GM12878 (cell line): ENCODE data around the gene FDX1. TPM values are rescaled to one million over a fixed set of nuclear protein-coding genes. Genes with fewer than 3 reads are reported as not detected.

Experiments used
- ATAC-seq: fragments of 200-7000 bp; cut with Tn5 transposase; 3 replicates; pipeline ENCODE4 v1.9.1; 2020; ENCODE audit warnings: mild to moderate bottlenecking, moderate library complexity
- BruUV-seq: library from RNA; stranded (reverse); fragments of 400-500 nt; replicated peaks from 2 replicates; lab custom pipeline; 2021; lab: Mats Ljungman, UMichigan
- CTCF ChIA-PET: fragments of 300-600 bp; sonication (Branson Sonifier 250); formaldehyde crosslinking; extraction: SDS; loops from one replicate; lab custom pipeline; 2021; ENCODE audit warnings: inconsistent platforms; lab: Yijun Ruan, JAX
- POLR2A ChIA-PET: fragments of 350-600 bp; formaldehyde crosslinking; extraction: SDS; loops from one replicate; lab custom pipeline; 2021; ENCODE audit warnings: inconsistent platforms; lab: Charles Lee
- RAD21 ChIA-PET: fragments of 300-600 bp; sonication (Branson Sonifier 250); formaldehyde crosslinking; loops from one replicate; lab custom pipeline; 2023; ENCODE audit warnings: antibody characterized with exemption; ENCODE audit not compliant: unreplicated experiment; lab: Charles Lee
- SMC1A ChIA-PET: fragments of 300-600 bp; sonication (Branson Sonifier 250); formaldehyde crosslinking; loops from one replicate; lab custom pipeline; 2023; ENCODE audit not compliant: unreplicated experiment, uncharacterized antibody; lab: Charles Lee
- DNase-seq: peaks from one replicate; pipeline ENCODE4 v3.0.0-alpha.2; 2011; ENCODE audit warnings: low read depth, low spot score
- FAIRE-seq: peaks from 3 replicates; lab custom pipeline; 2011; peaks lifted over from hg19 to GRCh38; lab: Jason Lieb, UNC
- H2AFZ ChIP-seq: 2 replicates; pipeline ENCODE4 v1.6.0; 2011; ENCODE audit warnings: low read depth, low read length, control low read depth; ENCODE audit not compliant: control insufficient read depth
- H3K27ac ChIP-seq: 2 replicates; pipeline ENCODE4 v1.5.1; 2011; ENCODE audit warnings: control low read depth; ENCODE audit not compliant: control insufficient read depth, insufficient read depth
- H3K27me3 ChIP-seq, 2 experiments: replicated peaks in 1 of 2; 2 replicates each; pipeline versions ENCODE4 v1.6.0 to v1.6.1; 2011; ENCODE audit warnings: low read length in 1 of 2; ENCODE audit not compliant: control insufficient read depth in 2 of 2, insufficient read depth in 2 of 2
- H3K36me3 ChIP-seq, 2 experiments: 2 replicates each; pipeline ENCODE4 v1.5.1; 2011; ENCODE audit warnings: low read length in 1 of 2; ENCODE audit not compliant: control insufficient read depth in 2 of 2, insufficient read depth in 2 of 2
- H3K4me1 ChIP-seq: 2 replicates; pipeline ENCODE4 v1.6.1; 2011; ENCODE audit warnings: mild to moderate bottlenecking, low read length, moderate library complexity, mixed read lengths; ENCODE audit not compliant: control insufficient read depth, insufficient read depth
- H3K4me2 ChIP-seq: 2 replicates; pipeline ENCODE4 v1.6.0; 2011; ENCODE audit warnings: control low read depth; ENCODE audit not compliant: control insufficient read depth, insufficient read depth
- H3K4me3 ChIP-seq: fragments of 200-600 bp; sonication (generic); 2 replicates; pipeline ENCODE4 v1.5.1; 2016
- H3K79me2 ChIP-seq: 2 replicates; pipeline ENCODE4 v1.6.0; 2011; ENCODE audit warnings: low read length; ENCODE audit not compliant: control insufficient read depth, insufficient read depth
- H3K9ac ChIP-seq: 2 replicates; pipeline ENCODE4 v1.8.0; 2011; ENCODE audit warnings: low read length, control low read depth, mixed read lengths; ENCODE audit not compliant: control insufficient read depth, insufficient read depth
- H3K9me3 ChIP-seq: replicated peaks from 3 replicates; pipeline ENCODE4 v1.5.1; 2011; ENCODE audit warnings: mild to moderate bottlenecking, low read length; ENCODE audit not compliant: control insufficient read depth, insufficient read depth
- H4K20me1 ChIP-seq: 2 replicates; pipeline ENCODE4 v1.6.0; 2011; ENCODE audit not compliant: control insufficient read depth, insufficient read depth
- ATF3 ChIP-seq: IDR thresholded peaks from 2 replicates; pipeline ENCODE4 v1.6.1; 2011; ENCODE audit warnings: low read depth, mild to moderate bottlenecking, low read length, moderate library complexity, borderline replicate concordance; ENCODE audit errors: extremely low read depth
- CBFB ChIP-seq: IDR thresholded peaks from 2 replicates; pipeline ENCODE4 v1.6.1; 2016; ENCODE audit warnings: antibody characterized with exemption, low read depth
- CREM ChIP-seq: IDR thresholded peaks from 2 replicates; pipeline ENCODE4 v1.6.1; 2014; ENCODE audit warnings: antibody characterized with exemption, low read depth
- DPF2 ChIP-seq: fragments of 450-650 bp; IDR thresholded peaks from 2 replicates; pipeline ENCODE4 v1.6.1; 2017; ENCODE audit warnings: mild to moderate bottlenecking
- EP300 ChIP-seq, 2 experiments: fragments of 150-350 bp in 1 of 2; IDR thresholded peaks; 2 replicates each; pipeline ENCODE4 v1.6.1; 2011 to 2012; ENCODE audit warnings: low read depth in 2 of 2, low read length in 2 of 2, borderline replicate concordance in 1 of 2, improper control_type of control experiment in 1 of 2, inconsistent platforms in 1 of 2; ENCODE audit not compliant: control insufficient read depth in 1 of 2
- HDAC2 ChIP-seq: fragments of 200-600 bp; sonication (generic); IDR thresholded peaks from 2 replicates; pipeline ENCODE4 v1.6.1; 2017
- HSF1 ChIP-seq: fragments of 150-350 bp; IDR thresholded peaks from 2 replicates; pipeline ENCODE4 v1.6.1; 2014; ENCODE audit warnings: mild to moderate bottlenecking, low read depth, low read length
- IKZF2 ChIP-seq, 2 experiments: fragments of 450-650 bp; IDR thresholded peaks; 2 replicates each; pipeline ENCODE4 v1.6.1; 2017; ENCODE audit warnings: mild to moderate bottlenecking in 2 of 2, moderate library complexity in 2 of 2
- NBN ChIP-seq: fragments of 450-650 bp; IDR thresholded peaks from 2 replicates; pipeline ENCODE4 v1.6.1; 2016
- NFYA ChIP-seq: IDR thresholded peaks from 2 replicates; pipeline ENCODE4 v1.6.1; 2011; ENCODE audit warnings: low read depth, mild to moderate bottlenecking, low read length, improper control_type of control experiment, borderline replicate concordance
- NR2F1 ChIP-seq: fragments of 450-650 bp; conservative IDR thresholded peaks from 2 replicates; pipeline ENCODE4 v1.6.1; 2017; ENCODE audit warnings: mild to moderate bottlenecking
- POLR2A ChIP-seq: IDR thresholded peaks from 2 replicates; pipeline ENCODE4 v1.6.1; 2011; ENCODE audit warnings: low read depth, mild to moderate bottlenecking, low read length
- POLR2AphosphoS2 ChIP-seq: IDR thresholded peaks from 2 replicates; pipeline ENCODE4 v1.6.1; 2011; ENCODE audit warnings: low read depth, mild to moderate bottlenecking, low read length, improper control_type of control experiment, moderate library complexity
- RBBP5 ChIP-seq: fragments of 200-600 bp; sonication (generic); conservative IDR thresholded peaks from 2 replicates; pipeline ENCODE4 v1.6.1; 2016
- RELA ChIP-seq: fragments of 450-650 bp; IDR thresholded peaks from 2 replicates; pipeline ENCODE4 v1.8.0; 2014; ENCODE audit warnings: borderline replicate concordance; ENCODE audit not compliant: partially characterized antibody
- SREBF1 ChIP-seq: IDR thresholded peaks from 2 replicates; pipeline ENCODE4 v1.6.1; 2012; ENCODE audit warnings: mild to moderate bottlenecking, low read length
- USF2 ChIP-seq: IDR thresholded peaks from 2 replicates; pipeline ENCODE4 v1.6.1; 2011; ENCODE audit warnings: low read depth, low read length, improper control_type of control experiment, borderline replicate concordance
- ZSCAN29 ChIP-seq: fragments of 450-650 bp; IDR thresholded peaks from 2 replicates; pipeline ENCODE4 v1.6.1; 2017; ENCODE audit warnings: mild to moderate bottlenecking, moderate library complexity
- WGBS: methylation state at CpG from one replicate; pipeline ENCODE4 v1.1.6; 2016; ENCODE audit warnings: low lambda C conversion rate; ENCODE audit not compliant: insufficient replicate concordance, insufficient coverage; ENCODE audit errors: missing lambda C conversion rate; 5-methylcytosine and 5-hydroxymethylcytosine counted together
- in situ Hi-C: fragments of 300-500 bp; cut with MboI; formaldehyde crosslinking; loops from 9 replicates; pipeline ENCODE4 v1.14.3; 2018; ENCODE audit warnings: mixed read lengths
- intact Hi-C: fragments of 100-400 bp; cut with micrococcal nuclease; formaldehyde crosslinking; loops from one replicate; pipeline ENCODE4 v1.14.2; 2022; ENCODE audit not compliant: unreplicated experiment
- polyA plus RNA-seq, 11 experiments: library from polyadenylated mRNA; depleted of rRNA in 4 of 11; unstranded in 6 of 11; stranded (reverse) in 5 of 11; fragments of >200 nt; fragmentation: Nextera tagmentation in 4 of 11; fragmentation: Illumina TruSeq in 1 of 11; extraction: Ambion mirVana in 4 of 11; extraction: Trizol in 1 of 11; gene quantifications; 1 replicate in 1 of 11; 2 replicates in 10 of 11; pipeline versions ENCODE4 v1.2.1 to v1.2.3, GENCODE V29; 2011 to 2016; ENCODE audit warnings: inconsistent platforms in 2 of 11, missing spikeins in 2 of 11, low read depth in 1 of 11
- total RNA-seq, 4 experiments: library from RNA; depleted of rRNA in 3 of 4; stranded (reverse); fragments of >200 nt in 3 of 4; fragmentation: Illumina TruSeq in 1 of 4; extraction: Trizol in 1 of 4; gene quantifications; 2 replicates each; pipeline versions ENCODE4 v1.2.1 to v1.2.3, GENCODE V29; 2013 to 2021

The FDX1 gene
- total and polyA plus RNA-seq, 10 of the 15 experiments (the other 5 are each of a cell fraction or from before 2014, with no cell fraction given) = 3.9 to 20.3 (median 8.1) TPM

- ChIA-PET RAD21 (no interaction called here), POLR2A (interaction anchor here (0.6 kb wide), 1 partner anchor 573 kb away, joined by 3 read pairs; no protein-coding TSS in a partner anchor), CTCF (interaction anchor here (1.0 kb wide), 1 partner anchor 16 kb away, joined by 3 read pairs; no protein-coding TSS in a partner anchor), SMC1A (interaction anchor here (0.9 to 1.1 kb wide), 4 partner anchors 22 to 294 kb away, joined by 3 read pairs; no protein-coding TSS in a partner anchor)
- peaks cover 11% of the 10 kb centered on the region for H3K4me1 ChIP-seq
- no peak overlapping the region for H2AFZ ChIP-seq
- BruUV-seq = no TSS peak
- no peak for DNase-seq
- no peak overlapping the region for H3K4me3 ChIP-seq
- peaks cover 3% of the 10 kb centered on the region for H4K20me1 ChIP-seq
- H3K9ac ChIP-seq = no peak overlapping the region
- H3K27ac ChIP-seq = no peak overlapping the region
- WGBS = 94% methylated on average over 2 of the region's 2 CpGs
- H3K79me2 ChIP-seq = peaks cover 9% of the 10 kb centered on the region
- ATAC-seq = no peak
- in situ Hi-C loops (no loop called here), intact Hi-C loops (loop anchor here (10.0 kb wide), 3 partner anchors 143 to 987 kb away; partner anchors contain the start of genes RDX and ZC3H12C)
- no peaks in the 10 kb centered on the region; the same call in 2 of the 3 replicates for H3K9me3 ChIP-seq
- FAIRE-seq = no peak
- no peak for TF ChIP-seq POLR2A
- no peak for TF ChIP-seq RBBP5
- TF ChIP-seq NR2F1 = no peak
- TF ChIP-seq HSF1 = no peak
- no peak for TF ChIP-seq HDAC2
- TF ChIP-seq RELA = no peak
- TF ChIP-seq POLR2AphosphoS2 = no peak
- no peak for TF ChIP-seq IKZF2 (IDR thresholded peaks at IDR 0.05)
- no peak for TF ChIP-seq USF2
- no peak for TF ChIP-seq NBN
- no peak for TF ChIP-seq ATF3
- no peak for TF ChIP-seq DPF2
- TF ChIP-seq SREBF1 = no peak
- TF ChIP-seq NFYA = no peak
- TF ChIP-seq ZSCAN29 = no peak
- TF ChIP-seq EP300 (IDR thresholded peaks at IDR 0.05; ENCODE audit: borderline replicate concordance in 1 of 2, control insufficient read depth in 1 of 2, low read depth in 2 of 2, low read length in 2 of 2) = no peak
- no peak for TF ChIP-seq CBFB
- TF ChIP-seq CREM = no peak
- H3K4me2 ChIP-seq = no peak overlapping the region
- no peaks in the 10 kb centered on the region; a peak in 2 of 4 replicates for H3K36me3 ChIP-seq
- H3K27me3 ChIP-seq = no peaks in the 10 kb centered on the region
These were observed 8.3 kb downstream of the FDX1 start for GRCh38 chr11:110438017-110438416.
